Muscle layer of colon (tissue), 2 donors: ENCODE measurements around the gene FAM185A.
"Not testable (repeated sequence)": the region's sequence is repeated elsewhere in the genome, so short reads cannot be mapped to it uniquely, and the experiment has no call there.

Experiments
- H3K27ac ChIP-seq: one replicate; pipeline ENCODE4 v1.7.0; 2013; ENCODE audit warnings: low read depth, mild to moderate bottlenecking, low read length, moderate library complexity
- H3K27me3 ChIP-seq, 2 donors: one replicate each; pipeline ENCODE4 v1.7.0; 2013; ENCODE audit warnings: low read length in 2 of 2, mild to moderate bottlenecking in 2 of 2; ENCODE audit not compliant: insufficient read depth in 2 of 2, control insufficient read depth in 1 of 2
- H3K36me3 ChIP-seq: one replicate; pipeline ENCODE4 v1.7.0; 2013; ENCODE audit warnings: mild to moderate bottlenecking, low read length; ENCODE audit not compliant: insufficient read depth
- H3K4me1 ChIP-seq: one replicate; pipeline ENCODE4 v1.7.0; 2013; ENCODE audit warnings: mild to moderate bottlenecking, low read length; ENCODE audit not compliant: insufficient read depth
- H3K4me3 ChIP-seq, 2 donors: one replicate each; pipeline ENCODE4 v1.7.0; 2013; ENCODE audit warnings: low read length in 2 of 2, low read depth in 1 of 2, mild to moderate bottlenecking in 1 of 2, moderate library complexity in 1 of 2
- H3K9ac ChIP-seq: one replicate; pipeline ENCODE4 v1.7.0; 2013; ENCODE audit warnings: low read length
- H3K9me3 ChIP-seq: one replicate; pipeline ENCODE4 v1.7.0; 2013; ENCODE audit warnings: mild to moderate bottlenecking, low read length
- donor health status: abdominal sarcoma.
- donor health status: Adenocarcinoma of cecum.

The FAM185A gene

DNA sequence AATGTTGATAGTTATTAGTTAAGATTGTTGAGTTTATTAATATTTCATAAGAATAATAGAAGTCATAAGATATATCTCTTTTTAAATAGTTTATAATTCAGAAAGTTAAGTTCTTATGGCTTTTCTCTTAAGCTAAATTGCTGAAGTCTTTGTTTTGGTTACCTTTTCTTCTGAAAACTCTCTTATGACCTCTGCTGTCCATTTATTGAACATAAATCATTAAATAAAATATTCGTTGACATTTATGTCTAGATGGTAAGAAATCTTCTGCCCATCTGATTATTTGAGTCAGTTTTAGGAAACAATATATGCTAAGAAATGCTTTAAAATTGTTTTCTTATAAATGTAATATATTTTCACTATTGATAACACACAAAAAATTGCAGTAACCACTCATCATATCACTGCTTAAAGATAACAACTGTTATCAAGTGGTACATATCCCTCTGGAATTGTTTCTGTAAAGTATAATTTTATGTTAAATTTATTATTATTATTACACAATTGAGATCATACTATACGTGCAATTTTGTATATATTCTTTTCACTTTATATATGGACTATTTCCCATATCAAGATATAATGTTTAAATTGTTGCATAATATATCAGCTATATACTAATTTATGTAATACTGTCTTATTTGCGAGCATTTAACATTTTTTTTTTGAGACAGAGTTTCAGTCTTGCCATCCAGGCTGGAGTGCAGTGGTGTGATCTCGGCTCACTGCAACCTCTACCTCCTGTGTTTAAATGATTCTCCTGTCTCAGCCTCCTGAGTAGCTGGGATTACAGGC is 3.1 kb upstream of the FAM185A start:
- not testable (repeated sequence) for H3K4me3 ChIP-seq, H3K27me3 ChIP-seq, H3K9ac ChIP-seq, H3K36me3 ChIP-seq, H3K9me3 ChIP-seq, H3K4me1 ChIP-seq, H3K27ac ChIP-seq

DNA sequence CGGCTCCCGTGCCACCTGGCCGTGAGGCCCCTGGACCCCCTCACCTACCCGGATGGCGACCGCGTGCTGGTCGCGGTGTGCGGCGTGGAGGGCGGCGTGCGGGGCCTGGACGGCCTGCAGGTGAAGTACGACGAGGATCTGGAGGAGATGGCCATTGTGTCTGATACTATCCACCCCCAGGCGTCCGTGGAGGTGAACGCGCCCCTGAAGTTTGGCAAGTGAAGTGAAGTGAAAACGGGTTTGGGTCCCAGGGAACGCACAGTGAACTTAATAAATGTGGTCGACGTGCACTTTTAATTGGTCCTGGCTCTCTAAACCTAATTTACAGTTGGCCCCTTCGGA is 617 bp downstream of the FAM185A start:
- H3K4me1 ChIP-seq, H3K9me3 ChIP-seq, H3K9ac ChIP-seq, H3K36me3 ChIP-seq, H3K27me3 ChIP-seq, H3K27ac ChIP-seq: not testable (repeated sequence)
- peak overlapping the region; percentile 44 to 80 for H3K4me3 ChIP-seq

DNA sequence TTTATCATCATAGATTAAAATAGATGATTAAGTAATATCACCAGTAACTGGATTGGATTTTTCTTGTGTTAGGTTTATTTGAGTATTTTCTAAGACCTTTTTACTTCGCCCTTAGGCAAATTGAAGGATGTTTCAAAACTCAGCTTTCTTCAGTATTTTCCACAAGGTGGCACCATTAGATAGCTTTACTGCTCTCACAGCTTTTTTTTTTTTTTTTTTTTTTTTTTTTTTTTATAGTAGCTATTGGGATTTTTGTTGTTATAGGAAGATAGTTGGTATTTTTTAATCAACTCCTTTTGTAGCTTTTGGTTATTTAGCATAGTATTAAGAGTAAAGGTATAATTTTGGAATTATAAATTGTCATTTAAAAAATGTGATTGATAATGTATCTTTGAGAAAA is 9.4 kb downstream of the FAM185A start:
- not testable (repeated sequence) for H3K27ac ChIP-seq, H3K9me3 ChIP-seq, H3K4me1 ChIP-seq

DNA sequence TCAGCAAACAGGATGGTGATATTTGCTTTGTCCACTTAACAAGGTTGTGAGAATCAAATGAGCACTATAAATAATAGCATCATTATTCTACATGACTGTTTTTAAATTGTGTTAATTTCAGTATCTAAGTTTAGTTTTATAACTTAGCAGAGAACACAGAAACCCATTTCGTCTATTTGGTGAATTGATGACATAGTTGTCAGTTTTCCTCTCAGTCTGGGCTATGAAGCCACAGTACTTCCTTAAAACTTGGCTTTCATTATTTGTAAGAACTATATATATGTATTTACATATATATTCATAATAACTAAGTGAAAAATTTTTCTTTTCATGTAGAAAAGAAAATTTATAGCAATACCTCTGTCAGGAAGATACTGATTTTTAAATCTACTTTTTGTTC is 11.1 kb downstream of the FAM185A start:
- H3K27ac ChIP-seq, H3K4me1 ChIP-seq, H3K4me3 ChIP-seq, H3K36me3 ChIP-seq, H3K27me3 ChIP-seq, H3K9ac ChIP-seq, H3K9me3 ChIP-seq: not testable (repeated sequence)

More for the DNA sequence above, 9.4 kb downstream of the FAM185A start:
- H3K4me3 ChIP-seq, H3K36me3 ChIP-seq, H3K27me3 ChIP-seq, H3K9ac ChIP-seq: not testable (repeated sequence)

DNA sequence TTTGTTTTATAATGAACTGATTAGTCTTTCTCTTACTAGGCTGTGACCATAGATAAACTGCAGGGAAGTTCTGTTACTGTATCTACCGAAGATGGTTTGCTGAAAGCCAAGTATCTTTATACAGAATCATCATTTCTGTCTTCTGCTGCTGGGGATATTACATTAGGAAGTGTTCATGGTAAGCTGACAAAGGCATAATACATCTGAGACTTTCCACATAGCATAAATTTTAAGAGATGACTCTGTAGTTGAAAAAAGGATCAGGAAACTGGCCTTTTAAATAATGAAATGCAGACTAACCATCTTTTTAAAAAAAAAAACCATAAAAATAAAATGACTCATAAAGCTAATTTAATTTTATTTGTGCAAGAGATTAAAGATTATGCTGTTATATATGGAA is 12.4 kb downstream of the FAM185A start:
- H3K4me1 ChIP-seq, H3K27me3 ChIP-seq, H3K36me3 ChIP-seq, H3K9ac ChIP-seq, H3K4me3 ChIP-seq, H3K9me3 ChIP-seq, H3K27ac ChIP-seq: not testable (repeated sequence)

DNA sequence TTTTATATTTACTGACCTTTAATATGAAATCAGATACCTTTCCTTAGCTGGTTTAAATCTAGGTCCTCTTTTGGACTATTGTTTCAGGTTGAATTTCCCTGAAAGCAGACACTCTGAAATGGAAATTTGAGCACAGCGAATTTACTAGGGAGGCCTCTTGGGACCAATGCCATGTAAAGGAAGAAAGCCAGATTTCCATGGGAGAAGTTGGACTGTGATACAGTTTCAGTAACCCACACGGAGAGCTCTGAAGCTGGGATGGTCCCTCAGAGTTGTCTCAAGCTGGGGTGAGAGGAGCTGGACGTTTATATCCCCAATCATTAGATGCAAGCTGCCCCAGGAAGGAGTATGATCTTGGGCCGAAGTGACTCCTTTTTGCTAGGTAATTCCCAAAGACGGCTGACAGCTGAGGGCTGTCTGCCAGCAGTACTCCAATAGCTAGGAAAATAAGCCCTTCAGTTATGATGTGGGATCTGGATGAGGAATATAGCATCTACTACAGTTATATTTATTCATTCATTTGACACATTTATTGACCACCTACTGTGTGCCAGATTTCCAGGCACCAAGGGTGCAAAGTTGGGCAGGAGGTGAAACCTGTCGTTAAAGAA is 14.6 kb downstream of the FAM185A start:
- not testable (repeated sequence) for H3K9ac ChIP-seq, H3K9me3 ChIP-seq, H3K27ac ChIP-seq, H3K36me3 ChIP-seq, H3K27me3 ChIP-seq, H3K4me3 ChIP-seq, H3K4me1 ChIP-seq

DNA sequence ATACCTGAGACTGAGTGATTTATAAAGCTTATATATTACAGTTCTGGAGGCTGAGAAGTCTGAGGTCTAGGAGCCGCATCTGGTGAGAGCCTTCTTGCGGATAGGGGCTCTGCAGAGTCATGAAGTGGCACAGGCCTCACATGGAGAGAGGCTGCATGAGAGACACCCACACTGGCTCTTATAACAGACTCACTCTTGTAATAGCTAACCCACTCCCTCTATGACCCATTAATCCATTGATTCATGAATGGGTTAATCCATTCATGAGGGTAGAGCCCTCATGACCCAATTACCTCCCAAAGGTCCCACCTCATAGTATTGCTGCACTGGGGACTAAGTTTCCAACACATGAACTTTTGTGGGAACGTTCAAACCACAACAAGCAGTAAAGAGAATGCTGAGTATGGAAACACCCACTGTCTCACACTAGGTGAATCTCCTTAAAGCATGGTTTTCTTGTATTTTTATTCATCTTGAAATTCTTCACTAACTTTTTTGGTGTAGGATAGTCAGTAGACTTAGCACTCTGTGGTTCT is 20.9 kb downstream of the FAM185A start:
- H3K36me3 ChIP-seq, H3K4me3 ChIP-seq, H3K9ac ChIP-seq, H3K9me3 ChIP-seq, H3K27me3 ChIP-seq, H3K27ac ChIP-seq, H3K4me1 ChIP-seq: not testable (repeated sequence)

DNA sequence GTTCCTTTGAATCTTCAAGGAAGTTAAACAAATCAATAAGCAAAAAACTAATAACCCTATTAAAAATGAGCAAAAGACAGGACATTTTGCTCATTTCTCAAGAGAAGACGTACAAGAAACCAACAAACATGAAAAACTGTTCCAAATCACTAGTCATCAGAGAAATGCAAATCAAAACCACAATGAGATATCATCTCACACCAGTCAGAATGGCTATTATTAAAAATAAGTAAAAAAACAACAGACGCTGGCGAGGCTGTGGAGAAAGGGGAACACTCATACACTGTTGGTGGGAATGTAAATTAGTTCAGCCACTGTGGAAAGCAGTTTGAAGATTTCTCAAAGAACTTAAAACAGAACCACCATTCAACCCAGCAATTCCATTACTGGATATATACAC is 21.7 kb downstream of the FAM185A start:
- not testable (repeated sequence) for H3K9ac ChIP-seq, H3K36me3 ChIP-seq, H3K9me3 ChIP-seq, H3K4me1 ChIP-seq, H3K27me3 ChIP-seq, H3K4me3 ChIP-seq, H3K27ac ChIP-seq

DNA sequence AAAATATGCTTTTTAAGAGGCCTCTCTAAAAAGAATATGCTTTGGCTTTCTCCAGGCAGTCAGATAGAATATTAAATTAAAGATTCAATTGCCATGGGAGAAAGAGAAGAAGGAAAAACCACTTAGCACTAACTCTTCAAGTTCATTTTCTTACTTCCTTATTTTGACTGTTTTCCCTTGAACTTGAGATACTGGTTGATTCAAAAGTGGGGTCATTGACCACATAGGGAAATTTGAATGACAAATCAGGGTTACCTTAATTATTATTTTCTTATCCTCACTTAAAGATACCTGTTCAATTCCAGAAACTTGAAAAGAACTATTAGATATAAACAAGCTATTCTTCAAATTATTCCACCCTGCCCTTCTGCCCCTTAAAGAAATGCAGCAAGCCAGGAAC is 27.4 kb downstream of the FAM185A start:
- not testable (repeated sequence) for H3K36me3 ChIP-seq, H3K27me3 ChIP-seq, H3K4me3 ChIP-seq, H3K4me1 ChIP-seq, H3K27ac ChIP-seq, H3K9ac ChIP-seq, H3K9me3 ChIP-seq

DNA sequence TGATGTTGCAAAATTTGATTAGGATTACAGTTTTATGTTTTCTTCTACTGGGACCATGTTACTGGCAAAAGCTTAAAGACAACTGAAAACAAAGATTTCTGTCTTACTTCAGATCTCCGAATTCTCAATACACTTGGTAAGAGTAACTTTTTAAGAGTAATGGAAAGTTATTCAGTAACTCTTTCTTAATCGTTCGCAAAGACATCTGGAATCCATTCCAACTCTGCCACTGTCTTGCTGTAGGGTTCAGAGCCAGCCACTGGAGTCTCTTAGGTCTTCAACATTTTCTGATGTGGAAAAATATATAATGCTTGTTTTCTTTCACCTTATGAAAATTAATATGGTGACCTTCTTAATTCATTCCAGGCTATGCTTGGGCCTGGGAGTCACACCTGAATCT is 29.9 kb downstream of the FAM185A start:
- not testable (repeated sequence) for H3K27ac ChIP-seq, H3K4me3 ChIP-seq, H3K4me1 ChIP-seq, H3K9ac ChIP-seq, H3K36me3 ChIP-seq, H3K9me3 ChIP-seq, H3K27me3 ChIP-seq

DNA sequence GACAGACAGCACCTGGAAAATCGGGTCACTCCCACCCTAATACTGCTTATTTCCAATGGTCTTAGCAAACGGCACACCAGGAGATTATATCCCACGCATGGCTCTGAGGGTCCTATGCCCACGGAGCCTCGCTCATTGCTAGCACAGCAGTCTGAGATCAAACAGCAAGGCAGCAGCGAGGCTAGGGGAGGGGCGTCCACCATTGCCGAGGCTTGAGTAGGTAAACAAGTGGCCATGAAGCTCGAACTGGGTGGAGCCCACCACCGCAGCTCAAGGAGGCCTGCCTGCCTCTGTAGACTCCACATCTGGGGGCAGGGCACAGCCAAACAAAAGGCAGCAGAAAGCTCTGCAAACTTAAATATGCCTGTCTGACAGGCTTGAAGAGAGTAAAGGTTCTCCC is 32.1 kb downstream of the FAM185A start:
- H3K36me3 ChIP-seq, H3K4me1 ChIP-seq, H3K9me3 ChIP-seq, H3K27me3 ChIP-seq, H3K27ac ChIP-seq, H3K9ac ChIP-seq, H3K4me3 ChIP-seq: not testable (repeated sequence)

DNA sequence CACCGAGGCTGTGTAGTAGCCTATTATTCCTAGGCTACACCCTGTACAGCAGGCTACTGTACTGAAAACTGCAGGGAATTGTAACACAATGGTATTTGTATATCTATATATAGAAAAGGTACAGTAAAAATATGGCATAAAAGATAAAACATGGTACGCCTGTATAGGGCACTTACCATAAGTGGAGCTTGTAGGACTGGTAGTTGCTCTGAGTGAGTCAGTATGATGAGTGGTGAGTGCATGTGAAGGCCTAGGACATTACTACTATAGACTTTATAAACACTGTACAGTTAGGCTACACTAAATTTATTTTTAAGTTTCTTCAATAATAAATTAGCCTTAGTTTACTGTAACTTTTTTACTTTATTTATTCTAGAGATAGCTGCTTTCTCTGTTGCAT is 40.0 kb downstream of the FAM185A start:
- H3K9me3 ChIP-seq, H3K27me3 ChIP-seq, H3K36me3 ChIP-seq, H3K4me1 ChIP-seq, H3K4me3 ChIP-seq, H3K27ac ChIP-seq, H3K9ac ChIP-seq: not testable (repeated sequence)
